NCI-H2196 (cell line): Measurements from ENCODE around the gene CYBC1.

Experiments
- DNase-seq: peaks from one replicate; lab custom pipeline; 2025; ENCODE audit not compliant: unreplicated experiment; lab: John Stamatoyannopoulos, UW

The CYBC1 gene

DNA sequence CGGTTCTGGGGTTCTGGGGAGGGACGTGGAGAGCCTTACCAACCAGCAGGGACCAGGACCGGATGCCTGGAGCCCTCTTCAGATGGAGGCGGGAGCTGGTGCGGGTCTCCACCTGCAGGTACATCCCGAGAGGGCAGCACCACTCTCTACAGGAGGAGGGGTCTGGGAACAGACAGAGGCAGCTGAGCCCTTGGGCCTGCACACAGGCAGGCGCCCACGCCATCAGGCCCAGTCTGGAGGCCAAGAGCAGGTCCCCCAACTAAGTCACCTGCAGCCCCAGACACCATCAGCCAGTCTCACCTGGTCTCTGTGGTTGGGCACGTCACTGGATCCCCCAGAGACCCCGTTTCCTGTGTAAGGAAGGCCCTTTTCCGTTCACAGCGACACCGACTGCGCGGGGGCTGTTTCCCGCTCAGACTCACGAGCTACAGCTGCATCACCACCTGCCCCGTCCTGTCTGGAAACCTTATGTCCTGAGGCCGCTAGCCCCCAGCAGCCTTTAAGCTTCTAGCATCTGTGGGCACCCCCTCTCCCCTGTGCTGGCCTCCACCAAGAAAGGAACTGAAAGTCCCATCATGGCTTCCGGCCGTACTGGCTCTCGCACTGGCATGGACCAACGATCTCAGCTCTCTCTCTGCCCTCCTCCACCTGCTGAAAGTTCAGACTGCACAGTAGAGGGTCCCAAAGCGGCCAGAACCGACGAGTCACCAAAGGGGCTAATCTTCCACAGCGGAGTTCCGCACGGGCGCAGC is 1.2 kb downstream of the CYBC1 start:
- no peak for DNase-seq

DNA sequence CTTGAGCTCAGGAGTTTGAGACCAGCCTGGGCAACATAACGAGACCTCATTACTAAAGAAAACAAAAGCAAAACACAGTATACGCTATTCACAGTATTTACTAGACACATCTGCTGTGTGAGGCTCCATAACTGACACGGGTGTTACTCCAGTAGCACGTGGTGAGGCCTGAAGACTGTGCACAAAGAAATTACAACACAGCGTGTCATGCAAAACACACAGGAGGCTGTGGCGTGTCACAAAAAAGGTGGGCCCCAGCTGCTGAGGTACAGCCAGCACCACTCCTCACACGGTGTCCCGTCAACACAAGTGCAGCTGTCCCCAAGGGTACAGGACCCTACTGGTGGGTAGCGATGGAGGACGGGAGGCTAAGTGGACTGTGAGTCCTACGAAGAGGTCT is 2.7 kb downstream of the CYBC1 start:
- no peak for DNase-seq

DNA sequence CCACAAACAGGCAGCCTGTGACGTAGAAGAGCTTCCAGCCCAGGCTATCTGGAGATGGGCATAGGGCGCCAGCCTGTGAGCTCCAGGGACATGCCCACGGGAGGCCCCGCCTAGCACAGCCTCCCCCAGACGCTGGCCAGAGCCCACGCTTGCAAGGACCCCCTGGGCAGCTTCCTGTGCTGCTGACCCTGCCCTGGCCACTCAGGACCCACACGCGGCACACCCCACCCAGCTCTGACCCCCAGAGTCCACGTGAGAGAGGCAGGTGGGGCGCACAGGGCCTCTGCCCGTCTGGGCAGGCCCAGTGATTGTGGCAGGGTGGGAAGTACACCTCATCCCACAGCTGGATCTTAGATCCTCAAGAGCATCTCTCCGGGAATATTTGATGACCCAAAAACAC is 3.9 kb downstream of the CYBC1 start:
- DNase-seq = no peak

DNA sequence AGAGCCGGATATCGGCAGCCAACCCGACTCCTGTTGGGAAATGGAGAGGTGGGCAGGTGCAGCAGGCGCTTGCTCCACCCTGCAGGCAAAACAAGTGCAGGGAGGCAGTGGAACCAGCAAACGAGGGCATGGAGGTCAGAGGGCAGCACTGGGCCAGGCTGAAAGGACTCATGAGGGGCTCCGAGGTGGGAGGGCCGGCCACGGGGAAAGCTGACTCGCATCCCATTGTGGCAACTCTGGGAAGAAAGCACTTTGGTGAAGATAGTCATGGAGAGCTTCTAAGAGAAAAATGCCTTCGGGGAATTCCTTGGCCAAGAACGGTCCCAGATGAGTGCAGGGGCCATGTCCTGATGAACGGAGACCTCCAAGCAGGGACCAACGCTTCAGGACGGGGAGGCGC is 4.4 kb downstream of the CYBC1 start:
- DNase-seq = no peak

DNA sequence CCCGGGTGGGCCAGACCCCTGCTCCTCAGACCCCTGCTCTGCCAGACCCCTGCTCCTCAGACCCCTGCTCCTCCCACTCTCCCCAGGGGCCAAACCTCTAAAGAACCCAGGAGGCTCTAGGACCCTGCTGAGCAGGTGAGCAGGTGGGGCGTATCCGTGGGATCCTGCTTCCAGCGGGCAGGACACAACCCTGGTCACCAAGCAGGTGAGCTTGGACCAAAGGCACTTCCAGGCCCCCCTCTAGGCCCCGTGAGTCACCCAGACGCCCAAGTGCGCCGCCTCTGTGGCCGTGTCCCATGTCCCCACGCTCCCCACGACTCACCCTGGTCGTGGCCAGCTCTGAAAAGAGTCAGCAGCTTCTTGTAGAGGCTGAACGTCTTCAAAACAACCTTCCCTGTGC is 5.0 kb downstream of the CYBC1 start:
- DNase-seq = no peak

DNA sequence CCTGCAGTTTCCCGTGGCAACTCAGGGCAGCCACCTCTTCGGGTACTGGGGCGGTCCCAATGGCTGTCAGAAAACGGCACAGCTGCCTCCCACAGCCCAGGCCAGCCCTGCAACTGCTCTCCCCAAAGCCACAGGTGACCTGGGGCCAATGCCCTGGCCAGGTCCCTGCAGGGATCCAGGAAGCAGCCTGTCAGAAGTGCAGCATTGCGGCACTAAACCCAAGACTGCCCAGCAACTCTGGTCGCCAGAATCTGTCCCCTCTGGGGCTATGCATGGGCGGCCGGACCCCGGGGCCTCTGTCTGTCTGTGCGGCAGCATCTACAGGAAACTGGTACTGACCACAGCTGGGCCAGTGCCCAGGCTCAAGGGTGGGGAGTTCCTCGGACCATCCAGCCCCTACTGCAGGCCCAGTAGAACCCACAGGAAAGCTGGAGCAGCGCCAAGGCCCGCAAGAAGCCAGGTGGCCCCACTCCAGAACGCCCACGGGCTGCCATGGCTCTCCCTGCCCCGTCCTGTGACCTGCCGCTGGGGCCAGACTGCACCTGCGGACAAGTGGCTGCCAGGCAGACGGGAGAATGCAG is 5.5 kb downstream of the CYBC1 start:
- DNase-seq = peak; percentile 56

DNA sequence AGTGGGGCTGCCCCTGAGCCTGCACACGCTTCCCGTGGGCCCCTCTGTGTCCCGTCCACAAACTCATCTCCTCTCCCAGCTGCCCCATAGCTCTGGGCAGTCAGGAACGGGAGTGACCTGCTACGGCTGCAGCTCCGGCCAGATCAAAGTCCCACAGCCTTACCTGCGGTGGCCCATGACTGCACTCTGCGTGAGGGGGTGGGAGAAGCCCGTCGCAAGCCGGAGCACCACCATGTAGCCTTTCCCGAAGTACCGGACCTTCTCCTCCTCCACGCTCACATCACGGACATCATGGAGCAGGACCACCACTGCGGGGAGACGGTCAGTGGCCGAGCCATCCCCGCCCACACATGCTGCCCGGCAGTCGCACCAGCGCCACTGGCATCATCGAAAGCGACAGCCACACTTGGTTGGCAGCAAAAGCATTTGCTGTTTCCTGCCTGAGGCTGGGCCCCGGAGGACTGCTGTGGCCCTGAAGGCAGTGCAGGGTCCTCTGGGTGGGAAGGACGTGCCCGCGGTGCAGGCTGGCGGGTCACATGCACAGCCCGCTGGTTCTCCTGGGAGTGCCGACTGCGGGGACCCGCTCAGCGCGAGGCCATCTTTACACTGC is 6.2 kb downstream of the CYBC1 start:
- DNase-seq = no peak

DNA sequence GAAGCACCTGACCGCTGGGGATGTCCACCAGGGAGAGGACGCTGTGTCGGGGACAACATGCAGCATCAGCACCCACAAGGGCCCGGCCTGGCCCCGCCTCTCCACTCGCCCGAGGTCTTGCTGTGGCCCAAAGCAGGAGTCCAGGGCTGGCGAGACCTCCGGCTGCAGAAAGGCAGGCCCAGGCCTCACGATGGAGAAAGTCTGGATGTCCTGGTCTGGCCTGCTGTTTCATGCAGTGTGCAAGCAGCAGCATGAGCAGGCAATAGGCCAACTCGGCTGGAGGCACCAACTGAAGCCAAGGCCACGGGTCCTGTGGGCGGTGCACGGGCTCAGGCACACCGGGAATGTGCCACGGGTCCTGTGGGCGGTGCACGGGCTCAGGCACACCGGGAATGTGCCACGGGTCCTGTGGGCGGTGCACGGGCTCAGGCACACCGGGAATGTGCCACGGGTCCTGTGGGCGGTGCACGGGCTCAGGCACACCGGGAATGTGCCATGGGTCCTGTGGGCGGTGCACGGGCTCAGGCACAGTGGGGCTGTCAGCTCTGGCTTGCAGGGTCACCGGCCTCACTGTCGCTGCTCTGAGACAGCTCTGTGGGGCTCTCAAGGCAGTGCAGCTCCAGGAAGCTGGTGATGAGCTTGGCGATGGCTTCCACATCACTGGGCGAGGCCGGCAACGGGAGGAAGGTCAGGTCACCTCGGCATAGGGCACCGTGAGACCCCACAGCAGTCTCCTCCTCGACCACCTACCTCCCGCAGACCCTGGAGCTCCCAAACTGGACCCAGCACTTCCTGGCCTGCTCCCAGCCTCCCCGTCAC is 6.9 kb downstream of the CYBC1 start:
- no peak for DNase-seq

DNA sequence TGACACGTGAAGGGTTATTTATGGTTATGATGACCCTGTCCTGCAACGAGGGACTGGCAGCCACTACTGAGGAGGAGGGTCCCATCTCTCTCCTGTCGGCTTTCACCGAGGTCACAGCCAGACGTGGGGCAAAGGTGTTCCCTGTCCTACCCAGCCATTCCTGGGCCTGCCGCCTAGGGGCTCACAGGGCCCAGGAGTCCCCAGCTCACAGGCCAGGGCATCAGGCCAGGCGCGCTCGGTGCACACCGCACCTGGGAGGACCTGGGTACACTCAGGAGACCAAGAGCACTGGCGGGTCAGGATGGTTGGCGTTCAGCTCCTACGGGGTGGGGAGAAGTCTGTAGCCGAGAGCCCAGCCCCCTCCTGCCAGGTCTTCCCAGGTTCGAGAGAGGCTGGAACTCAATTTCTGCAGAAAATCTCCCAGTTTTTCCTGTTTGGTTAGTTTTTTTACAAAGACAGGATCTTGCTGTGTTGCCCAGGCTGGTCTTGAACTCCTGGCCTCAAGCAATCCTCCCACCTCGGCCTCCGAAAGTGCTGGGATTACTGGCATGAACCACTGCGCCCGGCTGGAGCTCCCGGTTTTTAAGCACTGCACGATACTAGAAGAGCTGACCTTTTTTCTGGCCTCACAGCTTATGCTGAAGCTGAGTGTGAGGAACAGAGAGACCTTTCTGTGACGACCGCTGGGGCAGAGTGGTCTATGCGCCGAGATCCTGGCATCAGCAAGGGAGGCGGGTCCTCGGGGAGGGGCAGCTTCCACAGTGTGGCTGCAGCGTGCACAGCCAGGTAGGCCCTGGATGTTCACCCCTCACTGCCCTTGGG is 7.7 kb downstream of the CYBC1 start:
- no peak for DNase-seq

DNA sequence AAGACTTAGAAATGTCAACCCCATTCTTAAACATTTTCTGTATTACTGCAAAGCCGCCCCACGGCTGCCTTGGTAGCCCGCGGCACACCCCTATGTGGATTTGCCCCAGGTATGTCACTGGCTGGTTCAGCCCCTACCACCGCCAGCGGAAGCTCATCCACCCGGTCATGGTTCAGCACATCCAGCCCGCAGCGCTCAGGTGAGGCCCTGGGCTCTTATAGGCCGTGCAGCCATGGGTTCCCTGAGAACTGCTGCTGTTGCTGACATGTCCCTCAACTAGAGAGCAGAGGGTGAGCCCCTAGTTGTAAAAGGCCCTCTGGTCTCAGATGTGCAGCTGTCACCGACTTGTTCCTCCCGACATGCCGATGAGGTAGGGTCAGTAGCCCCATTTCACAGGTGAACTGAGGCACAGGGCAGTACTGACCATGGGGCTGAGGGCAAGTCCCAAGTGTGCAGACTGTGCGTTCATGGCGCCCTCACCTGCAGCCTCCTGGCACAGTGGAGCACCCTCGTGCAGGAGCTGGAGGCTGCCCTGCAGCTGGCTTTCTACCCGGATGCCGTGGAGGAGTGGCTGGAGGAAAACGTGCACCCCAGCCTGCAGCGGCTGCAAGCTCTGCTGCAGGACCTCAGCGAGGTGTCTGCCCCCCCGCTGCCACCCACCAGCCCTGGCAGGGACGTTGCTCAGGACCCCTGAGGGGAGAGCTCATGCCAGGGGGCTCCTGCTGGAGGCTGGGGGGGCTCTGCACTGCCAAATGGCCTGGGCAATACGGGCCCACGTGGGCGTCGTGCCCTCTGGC is 8.7 kb downstream of the CYBC1 start:
- DNase-seq = no peak

DNA sequence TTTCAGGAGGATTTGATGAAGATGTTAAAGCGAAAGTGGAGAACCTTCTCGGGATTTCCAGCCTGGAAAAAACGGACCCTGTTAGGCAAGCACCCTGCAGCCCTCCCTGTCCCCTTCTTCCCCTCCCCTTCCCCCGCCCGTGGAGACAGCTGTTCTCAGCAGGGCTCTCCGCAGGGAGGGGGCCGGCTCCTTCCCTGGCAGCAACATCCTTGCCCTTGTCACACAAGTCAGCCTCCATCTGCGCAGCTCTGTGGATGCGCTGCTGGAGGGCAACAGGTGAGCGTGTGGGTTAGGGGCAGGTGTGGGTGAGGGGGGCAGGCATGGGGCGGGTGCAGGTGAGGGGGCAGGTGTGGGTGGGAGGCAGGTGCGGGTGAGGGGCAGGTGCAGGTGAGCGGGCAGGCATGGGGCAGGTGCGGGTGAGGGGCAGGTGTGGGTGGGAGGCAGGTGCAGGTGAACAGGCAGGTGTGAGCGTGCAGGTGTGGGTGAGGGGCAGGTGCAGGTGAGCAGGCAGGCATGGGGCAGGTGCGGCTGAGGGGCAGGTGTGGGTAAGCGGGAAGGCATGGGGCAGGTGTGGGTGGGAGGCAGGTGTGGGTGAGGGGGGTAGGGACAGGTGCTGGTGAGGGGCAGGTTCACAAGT is 9.4 kb downstream of the CYBC1 start:
- DNase-seq = peak; percentile 41

DNA sequence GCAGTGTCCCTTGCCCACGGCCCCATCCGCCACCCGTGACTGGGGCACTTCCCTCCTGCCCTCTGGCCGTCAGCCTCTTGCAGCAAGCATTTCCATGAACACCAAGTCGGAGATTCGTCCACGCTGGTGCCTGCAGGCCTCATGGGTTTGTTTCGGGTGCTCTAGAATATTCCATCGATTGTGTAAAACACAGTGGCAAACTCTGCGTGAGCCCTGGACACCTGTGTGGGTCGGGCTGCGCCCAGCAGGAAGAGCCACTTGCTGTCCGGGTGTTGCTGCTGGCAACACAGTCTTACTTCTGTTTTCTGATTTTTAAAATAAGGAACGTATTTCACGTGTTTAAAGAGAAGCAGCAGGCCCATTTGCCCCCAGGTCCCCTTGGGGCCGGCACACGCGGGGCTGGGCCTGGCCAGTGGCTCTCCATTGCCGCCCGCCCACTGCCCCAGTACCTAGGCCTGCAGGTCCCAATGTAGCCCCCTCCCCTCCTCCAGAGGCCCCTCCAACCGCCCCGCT is 10.0 kb downstream of the CYBC1 start:
- no peak for DNase-seq

DNA sequence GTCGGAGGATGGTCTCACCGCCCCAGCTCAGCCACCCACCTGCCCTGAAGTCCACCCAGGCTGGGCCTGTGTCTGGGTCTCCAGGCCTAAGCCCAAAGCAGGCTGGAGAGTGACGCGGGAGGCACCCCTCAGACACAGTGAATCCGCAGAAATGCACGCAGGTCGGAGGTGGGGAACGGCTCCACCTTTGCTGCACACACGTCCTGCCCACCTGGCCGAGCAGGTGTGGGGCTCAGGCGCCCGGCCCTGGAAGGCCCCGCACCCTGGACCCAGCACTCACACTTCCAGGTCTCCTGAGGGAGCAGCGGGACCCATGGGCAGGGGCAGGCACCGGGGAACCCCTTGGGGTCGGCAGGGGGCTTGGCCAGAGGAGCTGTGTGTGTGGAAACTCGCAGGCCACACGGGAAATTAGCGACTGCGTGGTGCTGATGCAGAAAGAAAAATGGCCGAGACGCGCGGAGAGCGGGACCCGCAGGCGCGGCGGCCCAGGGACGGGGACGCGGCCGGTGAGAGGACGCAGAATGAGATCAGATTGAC is 10.7 kb downstream of the CYBC1 start:
- no peak for DNase-seq

DNA sequence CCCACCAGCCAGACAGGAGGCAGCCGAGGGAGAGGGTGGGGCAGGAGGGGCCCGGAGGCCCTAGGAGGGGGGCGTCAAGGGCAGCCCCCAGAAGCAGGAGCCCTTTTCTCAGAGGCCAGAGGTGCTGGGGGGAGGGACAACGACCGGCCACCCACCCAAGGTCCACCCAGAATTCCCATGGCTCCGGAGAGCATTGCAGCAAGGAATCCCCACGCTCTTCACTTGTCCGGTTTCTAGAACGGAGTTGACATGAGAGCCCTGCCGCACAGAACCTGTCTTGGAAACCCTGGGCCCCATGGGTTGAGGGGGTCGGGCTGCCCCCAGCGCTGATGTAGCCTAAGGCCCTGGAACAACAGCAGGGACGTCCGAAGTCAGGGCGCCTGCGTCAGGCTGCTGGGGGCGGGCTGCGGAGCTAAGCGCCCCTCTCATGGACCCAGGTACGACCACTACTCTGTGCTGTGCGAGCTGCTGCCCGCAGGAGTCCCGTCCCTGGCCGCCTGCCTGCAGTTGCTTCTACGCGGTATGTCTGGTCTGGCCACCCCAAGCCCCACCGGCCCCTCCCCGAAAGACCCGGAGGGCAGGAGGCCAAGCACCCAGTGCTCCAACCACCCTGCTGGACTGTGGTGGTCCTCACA is 11.2 kb downstream of the CYBC1 start:
- DNase-seq = no peak

DNA sequence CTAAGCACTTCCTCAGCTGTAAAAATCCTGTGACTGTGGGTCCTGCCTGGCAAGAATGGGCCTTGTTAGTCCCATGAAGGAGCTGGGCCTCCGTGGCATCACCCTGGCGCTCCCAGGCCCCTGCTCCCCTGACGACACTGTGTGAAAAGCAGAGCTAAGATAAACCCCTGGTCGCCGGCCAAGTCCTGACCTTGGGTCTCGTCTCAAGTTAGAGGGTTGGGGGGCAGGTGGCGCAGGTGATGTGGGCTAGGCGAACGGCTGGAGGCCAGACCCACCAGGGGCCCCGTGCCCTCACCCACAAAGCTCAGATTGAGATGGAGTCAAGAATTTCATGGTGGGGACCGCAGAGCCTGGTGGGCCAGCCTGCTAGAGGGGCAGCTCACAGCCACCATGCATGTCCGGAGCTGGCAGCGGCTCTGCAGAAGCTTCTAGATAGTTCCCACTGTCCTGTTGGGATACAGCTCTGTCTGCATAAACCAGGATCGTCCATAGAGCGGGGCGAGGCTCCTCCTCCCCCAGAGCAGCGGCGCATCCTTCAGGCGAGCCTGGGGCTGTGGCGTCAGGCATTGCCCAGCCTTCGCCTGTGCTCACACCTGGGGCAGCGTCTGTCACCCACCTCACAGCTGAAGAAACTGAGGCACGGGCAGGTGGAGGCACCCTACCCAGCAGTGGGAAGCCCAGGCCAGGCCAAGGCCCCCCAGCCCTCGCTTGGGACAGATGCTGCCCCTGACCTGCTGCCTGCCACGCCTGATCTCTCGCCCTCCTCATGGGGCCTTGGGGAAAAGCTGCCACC is 12.0 kb downstream of the CYBC1 start:
- no peak for DNase-seq

DNA sequence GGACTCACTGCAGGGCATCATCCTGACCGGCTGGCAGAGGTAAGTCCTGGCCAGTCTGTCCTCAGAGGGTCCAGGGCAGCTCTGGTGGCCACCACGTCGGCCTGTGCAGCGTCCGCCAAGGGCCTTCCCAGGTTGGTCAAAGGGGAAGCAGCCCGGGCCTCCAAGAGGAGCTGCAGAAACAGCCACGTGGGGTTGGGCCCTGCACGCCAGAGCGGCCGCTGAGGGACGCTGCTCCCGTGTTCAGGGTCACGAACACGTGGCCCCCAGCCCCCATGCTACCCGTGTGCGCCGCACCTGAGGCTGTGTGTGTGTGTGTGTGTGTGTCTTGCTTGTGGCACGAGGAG is 13.3 kb downstream of the CYBC1 start:
- no peak for DNase-seq

DNA sequence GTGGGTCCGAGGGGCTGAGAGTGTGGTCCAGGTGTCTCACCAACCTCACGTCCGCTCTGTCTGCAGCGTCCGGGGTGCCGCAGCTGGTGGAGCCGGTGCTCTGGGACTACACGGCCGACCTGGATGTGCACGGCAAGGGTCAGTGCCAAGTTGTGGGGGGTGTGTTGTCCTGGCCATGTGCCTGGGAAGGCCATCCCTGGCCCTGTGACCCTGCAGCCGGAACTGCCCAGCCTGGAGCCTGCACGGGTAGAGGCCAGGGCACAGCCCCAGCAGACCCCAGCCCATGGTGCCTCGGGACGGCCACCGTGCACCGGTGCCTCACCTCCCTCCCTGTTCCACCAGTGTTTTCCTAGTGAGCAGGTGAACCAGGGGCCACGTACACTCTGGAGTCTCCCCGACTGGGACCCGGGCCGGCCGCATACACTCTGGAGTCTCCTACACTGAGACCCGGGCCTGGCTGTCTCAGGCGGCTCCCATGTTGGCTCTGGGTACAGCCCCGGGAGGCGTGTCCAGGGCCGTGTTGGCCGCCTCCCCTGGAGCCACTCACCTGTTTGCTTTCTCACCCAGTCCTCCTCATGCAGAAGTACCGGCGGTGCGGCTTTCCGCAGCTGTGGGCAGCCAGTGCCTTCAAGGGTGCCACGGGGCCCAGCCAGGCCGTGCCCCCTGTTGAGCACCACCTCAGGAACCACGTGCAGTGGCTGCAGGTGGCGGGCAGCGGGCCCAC is 13.8 kb downstream of the CYBC1 start:
- DNase-seq = no peak
